GM18951 (cell line): ENCODE measurements around the gene SLC46A3.

ENCODE experiments used
- POLR2A ChIP-seq: IDR thresholded peaks from 4 replicates; pipeline ENCODE4 v1.6.1; 2011; ENCODE audit warnings: mild to moderate bottlenecking; ENCODE audit not compliant: insufficient read length, insufficient read depth; ENCODE audit errors: extremely low read depth
- in situ Hi-C: fragments of 300-500 bp; cut with MboI; formaldehyde crosslinking; loops from one replicate; pipeline ENCODE4 v1.12.0; 2022; ENCODE audit warnings: low sequenced_read_pairs, mixed read lengths, inconsistent platforms; ENCODE audit not compliant: unreplicated experiment

The SLC46A3 gene

GRCh38 chr13:28650284-28650683 is 68.5 kb downstream of the SLC46A3 start:
- in situ Hi-C loops: no loop called here
- TF ChIP-seq POLR2A: no peak
